Measurements from ENCODE around the gene TMEM87A.

TMEM87A gene

GRCh38 chr15:42207674-42208579 lies 65.3 kb downstream of the TMEM87A start, which contains the start of gene VPS39:
VPS39 (minus strand) TSS chr15:42208304; CDS start chr15:42208153, 151 bp downstream.
- peak; percentile 52 to 70 for DNase-seq (ENCODE audit: extremely low read depth in 1 of 2, low read depth in 1 of 2)

- DNase-seq (ENCODE audit: extremely low read depth in 1 of 2, low read depth in 1 of 2) = no peak
Observed at GRCh38 chr15:42206406-42206805, 66.8 kb downstream of the TMEM87A start.

- no peak for DNase-seq (ENCODE audit: extremely low read depth in 1 of 2, low read depth in 1 of 2)
Observed at GRCh38 chr15:42203891-42204290, 69.3 kb downstream of the TMEM87A start.

- DNase-seq (ENCODE audit: extremely low read depth in 1 of 2, low read depth in 1 of 2) = no peak
Observed at GRCh38 chr15:42202653-42203052, 70.6 kb downstream of the TMEM87A start.

- no peak for DNase-seq (ENCODE audit: extremely low read depth in 1 of 2, low read depth in 1 of 2)
Observed at GRCh38 chr15:42201801-42202200, 71.4 kb downstream of the TMEM87A start.

GRCh38 chr15:42199126-42199525 lies 74.1 kb downstream of the TMEM87A start:
- no peak for DNase-seq (ENCODE audit: extremely low read depth in 1 of 2, low read depth in 1 of 2)

GRCh38 chr15:42198516-42198915 lies 74.7 kb downstream of the TMEM87A start:
- DNase-seq (ENCODE audit: extremely low read depth in 1 of 2, low read depth in 1 of 2) = no peak

- no peak for DNase-seq (ENCODE audit: extremely low read depth in 1 of 2, low read depth in 1 of 2)
Observed at GRCh38 chr15:42194513-42194912, 78.7 kb downstream of the TMEM87A start.

- DNase-seq (ENCODE audit: extremely low read depth in 1 of 2, low read depth in 1 of 2) = no peak
Observed at GRCh38 chr15:42193383-42193782, 79.8 kb downstream of the TMEM87A start.

GRCh38 chr15:42191610-42192346 lies 81.5 kb downstream of the TMEM87A start:
- DNase-seq (ENCODE audit: extremely low read depth in 1 of 2, low read depth in 1 of 2) = no peak

GRCh38 chr15:42190370-42190769 lies 82.9 kb downstream of the TMEM87A start:
- DNase-seq (ENCODE audit: extremely low read depth in 1 of 2, low read depth in 1 of 2) = no peak

GRCh38 chr15:42185801-42186200 lies 87.4 kb downstream of the TMEM87A start:
- no peak for DNase-seq (ENCODE audit: extremely low read depth in 1 of 2, low read depth in 1 of 2)

- no peak for DNase-seq (ENCODE audit: extremely low read depth in 1 of 2, low read depth in 1 of 2)
Observed at GRCh38 chr15:42184736-42185135, 88.5 kb downstream of the TMEM87A start.

- DNase-seq (ENCODE audit: extremely low read depth in 1 of 2, low read depth in 1 of 2) = no peak
Observed at GRCh38 chr15:42184296-42184695, 88.9 kb downstream of the TMEM87A start.

GRCh38 chr15:42182961-42183360 lies 90.3 kb downstream of the TMEM87A start:
- DNase-seq (ENCODE audit: extremely low read depth in 1 of 2, low read depth in 1 of 2) = no peak

- no peak for DNase-seq (ENCODE audit: extremely low read depth in 1 of 2, low read depth in 1 of 2)
Observed at GRCh38 chr15:42182328-42182886, 90.8 kb downstream of the TMEM87A start.

GRCh38 chr15:42178056-42178455 lies 95.2 kb downstream of the TMEM87A start:
- no peak for DNase-seq (ENCODE audit: extremely low read depth in 1 of 2, low read depth in 1 of 2)

- DNase-seq (ENCODE audit: extremely low read depth in 1 of 2, low read depth in 1 of 2) = no peak
Observed at GRCh38 chr15:42175671-42176070, 97.6 kb downstream of the TMEM87A start.

GRCh38 chr15:42172475-42172874 lies 100.8 kb downstream of the TMEM87A start:
- no peak for DNase-seq (ENCODE audit: extremely low read depth in 1 of 2, low read depth in 1 of 2)

- DNase-seq (ENCODE audit: extremely low read depth in 1 of 2, low read depth in 1 of 2) = no peak
Observed at GRCh38 chr15:42171795-42172194, 101.4 kb downstream of the TMEM87A start.

- no peak for DNase-seq (ENCODE audit: extremely low read depth in 1 of 2, low read depth in 1 of 2)
Observed at GRCh38 chr15:42171122-42171521, 102.1 kb downstream of the TMEM87A start.
